Mesothelial cell of epicardium (in vitro differentiated cells): ENCODE data around the gene CRYBG1. TPM values are rescaled to one million over a fixed set of nuclear protein-coding genes. Genes with fewer than 3 reads are reported as not detected.

Experiments
- DNase-seq, 2 experiments: peaks; one replicate each; pipeline ENCODE4 v3.0.0; 2021; ENCODE audit warnings: low spot score in 2 of 2; ENCODE audit not compliant: unreplicated experiment in 2 of 2
- H3K27ac Mint-ChIP-seq: 2 replicates; pipeline ENCODE4 v1.8.0; 2021; ENCODE audit warnings: mixed read lengths
- H3K27me3 Mint-ChIP-seq: 2 replicates; pipeline ENCODE4 v1.8.0; 2021; ENCODE audit warnings: low read depth, mixed read lengths
- H3K36me3 Mint-ChIP-seq: 2 replicates; pipeline ENCODE4 v1.8.0; 2021; ENCODE audit warnings: mixed read lengths
- H3K4me1 Mint-ChIP-seq: 2 replicates; pipeline ENCODE4 v1.8.0; 2021; ENCODE audit warnings: mixed read lengths
- H3K4me3 Mint-ChIP-seq: 2 replicates; pipeline ENCODE4 v1.8.0; 2021; ENCODE audit warnings: mild to moderate bottlenecking, moderate library complexity, mixed read lengths
- H3K9me3 Mint-ChIP-seq: 2 replicates; pipeline ENCODE4 v1.8.0; 2021; ENCODE audit warnings: mixed read lengths
- total RNA-seq: library from RNA; stranded (reverse); gene quantifications from 3 replicates; pipeline ENCODE4 v1.2.1, GENCODE V29; 2021
- TF ChIP-seq, protein P1 (sequence below): fragments of 200-600 bp; sonication (generic); IDR thresholded peaks from one replicate; pipeline ENCODE4 v1.5.0; 2021; ENCODE audit warnings: antibody characterized with exemption; ENCODE audit not compliant: unreplicated experiment

The CRYBG1 gene
- total RNA-seq, 1 donor from 2014 or later = 0.74 TPM

DNA sequence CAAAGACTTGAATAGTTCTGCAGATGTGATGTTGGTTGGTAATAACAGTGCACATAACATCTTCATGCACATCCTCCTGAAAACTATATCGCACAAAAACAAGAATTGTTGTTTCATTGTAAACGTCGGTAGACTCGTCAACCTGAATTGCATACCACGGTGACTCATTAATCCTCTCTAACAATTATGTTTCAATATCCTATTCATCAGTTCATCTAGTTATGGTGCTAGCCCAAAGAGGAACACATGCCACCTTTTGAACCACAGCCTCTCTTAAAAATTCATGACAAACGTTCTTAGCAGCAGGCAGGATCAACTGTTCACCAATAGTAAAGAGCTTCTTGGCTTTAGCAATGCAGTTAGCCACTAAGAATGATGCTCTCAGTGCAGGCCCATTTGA, 25.0 kb downstream of the CRYBG1 start:
- H3K4me1 Mint-ChIP-seq = no peaks in the 10 kb centered on the region
- H3K27me3 Mint-ChIP-seq = peaks cover 22% of the 10 kb centered on the region
- TF ChIP-seq, protein P1, sequence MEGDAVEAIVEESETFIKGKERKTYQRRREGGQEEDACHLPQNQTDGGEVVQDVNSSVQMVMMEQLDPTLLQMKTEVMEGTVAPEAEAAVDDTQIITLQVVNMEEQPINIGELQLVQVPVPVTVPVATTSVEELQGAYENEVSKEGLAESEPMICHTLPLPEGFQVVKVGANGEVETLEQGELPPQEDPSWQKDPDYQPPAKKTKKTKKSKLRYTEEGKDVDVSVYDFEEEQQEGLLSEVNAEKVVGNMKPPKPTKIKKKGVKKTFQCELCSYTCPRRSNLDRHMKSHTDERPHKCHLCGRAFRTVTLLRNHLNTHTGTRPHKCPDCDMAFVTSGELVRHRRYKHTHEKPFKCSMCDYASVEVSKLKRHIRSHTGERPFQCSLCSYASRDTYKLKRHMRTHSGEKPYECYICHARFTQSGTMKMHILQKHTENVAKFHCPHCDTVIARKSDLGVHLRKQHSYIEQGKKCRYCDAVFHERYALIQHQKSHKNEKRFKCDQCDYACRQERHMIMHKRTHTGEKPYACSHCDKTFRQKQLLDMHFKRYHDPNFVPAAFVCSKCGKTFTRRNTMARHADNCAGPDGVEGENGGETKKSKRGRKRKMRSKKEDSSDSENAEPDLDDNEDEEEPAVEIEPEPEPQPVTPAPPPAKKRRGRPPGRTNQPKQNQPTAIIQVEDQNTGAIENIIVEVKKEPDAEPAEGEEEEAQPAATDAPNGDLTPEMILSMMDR = no peak
- H3K27ac Mint-ChIP-seq = no peak overlapping the region
- no peaks in the 10 kb centered on the region for H3K36me3 Mint-ChIP-seq
- no peak overlapping the region for H3K4me3 Mint-ChIP-seq
- H3K9me3 Mint-ChIP-seq = peaks cover 9% of the 10 kb centered on the region
- DNase-seq = no peak

DNA sequence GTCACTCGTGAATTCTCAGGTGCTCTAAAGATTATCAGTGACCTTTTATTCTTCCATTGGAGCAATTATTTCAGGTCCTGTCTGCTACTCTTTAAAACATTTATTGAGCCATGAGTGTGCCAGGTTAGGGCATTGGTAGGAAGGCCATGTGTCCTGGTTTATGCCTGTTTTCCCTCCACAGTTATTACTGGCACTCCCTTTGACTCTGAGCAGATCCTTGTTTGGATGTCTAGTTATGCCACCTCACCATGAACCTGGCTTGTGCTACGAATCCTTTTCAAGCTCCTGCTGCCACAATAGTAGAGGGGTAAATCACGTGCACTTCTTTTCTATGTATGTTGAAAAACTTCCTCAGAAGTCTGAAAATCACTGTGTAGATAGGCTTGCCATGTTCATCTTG, 27.4 kb downstream of the CRYBG1 start:
- Mint-ChIP-seq H3K27me3 (peaks cover 12% of the 10 kb centered on the region), H3K4me1 (no peaks in the 10 kb centered on the region), H3K4me3 (no peak overlapping the region), H3K9me3 (peaks cover 9% of the 10 kb centered on the region), H3K36me3 (no peaks in the 10 kb centered on the region), H3K27ac (no peak overlapping the region)
- TF ChIP-seq, protein P1 = no peak
- no peak for DNase-seq

DNA sequence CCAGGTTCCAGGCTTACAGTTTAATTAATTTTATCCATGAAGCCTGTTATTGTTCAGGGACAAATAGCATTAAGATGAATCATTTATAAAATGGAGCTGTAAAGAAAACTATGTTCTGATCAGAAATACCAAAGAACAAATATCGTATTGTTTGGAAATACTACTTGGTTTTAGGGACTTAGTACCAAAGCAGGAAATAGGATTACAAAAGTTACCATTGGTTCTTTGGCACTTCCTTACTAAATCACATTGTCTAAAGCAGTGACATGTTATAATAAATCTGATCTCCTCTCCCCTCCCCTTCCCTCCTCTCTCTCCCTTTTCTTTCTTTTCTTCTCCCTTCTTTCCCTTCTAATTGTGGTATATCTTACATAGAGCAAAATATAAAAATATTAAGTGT, 29.6 kb downstream of the CRYBG1 start:
- Mint-ChIP-seq H3K4me3 (no peak overlapping the region), H3K27ac (no peak overlapping the region), H3K27me3 (peaks cover 9% of the 10 kb centered on the region)

DNA sequence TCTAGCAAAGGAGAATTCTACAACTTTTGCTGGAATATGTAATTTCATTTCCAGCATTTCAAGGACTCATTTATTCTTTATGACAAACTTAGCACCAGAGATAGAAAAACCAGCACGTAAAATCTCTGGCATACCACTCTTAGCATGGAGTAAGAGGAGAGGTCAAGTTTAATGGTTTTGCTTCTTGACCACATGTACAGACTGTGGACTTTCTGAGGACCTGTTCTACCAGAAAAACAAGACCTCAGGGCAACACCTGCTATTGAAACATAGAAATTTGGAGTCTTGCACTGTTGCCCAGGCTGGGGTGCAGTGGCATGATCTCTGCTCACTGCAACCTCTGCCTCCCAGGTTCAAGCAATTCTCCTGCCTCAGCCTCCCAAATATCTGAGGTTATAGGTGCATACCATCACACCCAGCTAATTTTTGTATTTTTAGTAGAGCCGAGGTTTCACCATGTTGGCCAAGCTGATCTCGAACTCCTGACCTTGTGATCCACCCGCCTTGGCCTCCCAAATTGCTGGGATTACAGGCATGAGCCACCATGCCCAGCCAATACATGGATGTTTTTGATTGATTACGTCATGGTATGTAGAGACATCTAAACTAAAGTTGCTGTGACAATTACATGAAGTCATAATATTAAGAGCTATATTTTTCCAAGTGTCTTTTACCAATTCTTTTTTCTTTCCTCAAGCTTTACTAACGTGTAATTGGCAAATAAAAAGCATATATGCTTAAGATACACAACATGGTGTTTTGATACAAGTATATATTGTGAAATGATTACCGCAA, 36.1 kb downstream of the CRYBG1 start:
- peaks cover 5% of the 10 kb centered on the region for H3K4me1 Mint-ChIP-seq
- no peak overlapping the region for H3K27ac Mint-ChIP-seq
- H3K36me3 Mint-ChIP-seq = no peaks in the 10 kb centered on the region
- no peak overlapping the region for H3K4me3 Mint-ChIP-seq
- DNase-seq = no peak
- no peaks in the 10 kb centered on the region for H3K27me3 Mint-ChIP-seq
- TF ChIP-seq, protein P1 = no peak
- no peaks in the 10 kb centered on the region for H3K9me3 Mint-ChIP-seq

More for the DNA sequence above, 29.6 kb downstream of the CRYBG1 start:
- H3K36me3 Mint-ChIP-seq = no peaks in the 10 kb centered on the region
- peaks cover 9% of the 10 kb centered on the region for H3K9me3 Mint-ChIP-seq
- no peak for DNase-seq
- TF ChIP-seq, protein P1 = no peak
- H3K4me1 Mint-ChIP-seq = no peaks in the 10 kb centered on the region

DNA sequence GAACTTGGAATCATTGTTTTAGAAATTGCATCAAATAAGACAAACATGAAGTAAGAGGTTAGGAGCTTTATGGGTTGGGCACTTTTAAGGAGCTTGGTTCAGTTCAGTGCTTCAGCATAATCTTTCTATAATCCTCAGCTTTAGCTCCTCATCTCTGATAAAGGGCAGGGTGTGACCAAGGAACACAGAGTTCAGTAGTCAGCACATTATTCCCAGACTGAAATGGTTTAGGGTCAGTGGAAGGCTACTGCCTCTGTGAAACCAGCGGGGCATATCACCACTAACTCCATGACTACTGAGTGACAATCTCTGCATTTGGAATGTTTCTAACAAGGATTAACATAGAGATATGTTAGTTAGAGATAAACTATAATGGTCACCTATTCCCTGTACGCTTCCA, 36.9 kb downstream of the CRYBG1 start:
- no peaks in the 10 kb centered on the region for H3K36me3 Mint-ChIP-seq
- DNase-seq = no peak
- peaks cover 5% of the 10 kb centered on the region for H3K4me1 Mint-ChIP-seq
- TF ChIP-seq, protein P1 = no peak
- H3K27me3 Mint-ChIP-seq = no peaks in the 10 kb centered on the region
- H3K4me3 Mint-ChIP-seq = no peak overlapping the region
- no peak overlapping the region for H3K27ac Mint-ChIP-seq
- no peaks in the 10 kb centered on the region for H3K9me3 Mint-ChIP-seq
